Large intestine (tissue), 3 donors: ENCODE measurements around the gene TM9SF4. TPM values are rescaled to one million over a fixed set of nuclear protein-coding genes. Genes with fewer than 3 reads are reported as not detected.

Experiments
- DNase-seq, 2 donors: peaks; one replicate each; pipeline versions ENCODE4 v3.0.0 to v3.0.0-alpha.2; 2013
- H3K27ac ChIP-seq: one replicate; pipeline ENCODE4 v1.5.1; 2013; ENCODE audit warnings: low read length
- H3K27me3 ChIP-seq: 2 replicates; pipeline ENCODE4 v1.6.1; 2013; ENCODE audit warnings: low read length; ENCODE audit not compliant: control insufficient read depth, insufficient read depth
- H3K36me3 ChIP-seq: 2 replicates; pipeline ENCODE4 v1.6.1; 2013; ENCODE audit warnings: low read length; ENCODE audit not compliant: control insufficient read depth, insufficient read depth
- H3K4me1 ChIP-seq: one replicate; pipeline ENCODE4 v1.6.1; 2013; ENCODE audit warnings: low read length; ENCODE audit not compliant: control insufficient read depth, insufficient read depth
- H3K4me3 ChIP-seq: one replicate; pipeline ENCODE4 v1.5.1; 2013; ENCODE audit warnings: low read length
- H3K9me3 ChIP-seq: one replicate; pipeline ENCODE4 v1.6.1; 2013; ENCODE audit warnings: mild to moderate bottlenecking, low read depth, low read length, moderate library complexity; ENCODE audit not compliant: control insufficient read depth
- WGBS: methylation state at CpG from one replicate; pipeline ENCODE4 v1.1.5; 2013; ENCODE audit warnings: low lambda C conversion rate; ENCODE audit not compliant: insufficient coverage; 5-methylcytosine and 5-hydroxymethylcytosine counted together
- polyA plus RNA-seq: library from polyadenylated mRNA; unstranded; fragments of 120-200 nt; gene quantifications from one replicate; pipeline ENCODE4 v1.2.1, GENCODE V29; 2013

TM9SF4 gene
- polyA plus RNA-seq, 1 donor = 72.7 TPM

GRCh38 chr20:32124916-32125454, 15.5 kb downstream of the TM9SF4 start:
- DNase-seq = no peak
- Histone ChIP-seq H3K9me3 (peaks cover 8% of the 10 kb centered on the region), H3K4me3 (no peak overlapping the region), H3K36me3 (peaks cover 6% of the 10 kb centered on the region), H3K4me1 (no peaks in the 10 kb centered on the region), H3K27me3 (no peaks in the 10 kb centered on the region), H3K27ac (no peak overlapping the region)
- WGBS = 86% methylated on average over 1 of the region's 4 CpGs

GRCh38 chr20:32125506-32125905, 16.0 kb downstream of the TM9SF4 start:
- no peak for DNase-seq
- WGBS = 75% methylated on average over 2 of the region's 5 CpGs

GRCh38 chr20:32126919-32127318, 17.4 kb downstream of the TM9SF4 start:
- peaks cover 8% of the 10 kb centered on the region for H3K9me3 ChIP-seq
- WGBS = 80% methylated on average over 2 of the region's 8 CpGs
- DNase-seq = no peak
- no peaks in the 10 kb centered on the region for H3K27me3 ChIP-seq
- no peaks in the 10 kb centered on the region for H3K4me1 ChIP-seq
- peaks cover 8% of the 10 kb centered on the region for H3K36me3 ChIP-seq
- H3K27ac ChIP-seq = no peak overlapping the region
- no peak overlapping the region for H3K4me3 ChIP-seq

More at GRCh38 chr20:32125506-32125905, 16.0 kb downstream of the TM9SF4 start:
- H3K27me3 ChIP-seq = no peaks in the 10 kb centered on the region
- peaks cover 8% of the 10 kb centered on the region for H3K9me3 ChIP-seq
- no peak overlapping the region for H3K27ac ChIP-seq
- no peak overlapping the region for H3K4me3 ChIP-seq
- peaks cover 6% of the 10 kb centered on the region for H3K36me3 ChIP-seq
- no peaks in the 10 kb centered on the region for H3K4me1 ChIP-seq

GRCh38 chr20:32127347-32127746, 17.8 kb downstream of the TM9SF4 start:
- no CpG with 5 or more reads among the region's 5 CpGs for WGBS
- no peak overlapping the region for H3K27ac ChIP-seq
- H3K36me3 ChIP-seq = peaks cover 8% of the 10 kb centered on the region
- no peak for DNase-seq
- H3K27me3 ChIP-seq = no peaks in the 10 kb centered on the region
- no peaks in the 10 kb centered on the region for H3K4me1 ChIP-seq
- H3K4me3 ChIP-seq = no peak overlapping the region
- H3K9me3 ChIP-seq = peaks cover 6% of the 10 kb centered on the region

- no CpG with 5 or more reads among the region's 2 CpGs for WGBS
- Histone ChIP-seq H3K4me3 (no peak overlapping the region), H3K36me3 (peaks cover 15% of the 10 kb centered on the region), H3K27ac (no peak overlapping the region), H3K27me3 (no peaks in the 10 kb centered on the region), H3K4me1 (no peaks in the 10 kb centered on the region), H3K9me3 (no peaks in the 10 kb centered on the region)
- no peak for DNase-seq
Observed at GRCh38 chr20:32128167-32128566, 18.7 kb downstream of the TM9SF4 start.

- H3K4me1 ChIP-seq = no peaks in the 10 kb centered on the region
- no peaks in the 10 kb centered on the region for H3K9me3 ChIP-seq
- no peaks in the 10 kb centered on the region for H3K27me3 ChIP-seq
- WGBS = no CpG with 5 or more reads among the region's 5 CpGs
- no peak for DNase-seq
- H3K36me3 ChIP-seq = peaks cover 28% of the 10 kb centered on the region
- H3K4me3 ChIP-seq = no peak overlapping the region
- no peak overlapping the region for H3K27ac ChIP-seq
Observed at GRCh38 chr20:32129863-32130262, 20.3 kb downstream of the TM9SF4 start.

- Histone ChIP-seq H3K36me3 (peaks cover 30% of the 10 kb centered on the region), H3K27me3 (no peaks in the 10 kb centered on the region), H3K4me3 (no peak overlapping the region), H3K27ac (no peak overlapping the region), H3K4me1 (no peaks in the 10 kb centered on the region), H3K9me3 (no peaks in the 10 kb centered on the region)
- DNase-seq = no peak
- WGBS = no CpG with 5 or more reads among the region's 2 CpGs
Observed at GRCh38 chr20:32130352-32130751, 20.8 kb downstream of the TM9SF4 start.

GRCh38 chr20:32130965-32131364, 21.5 kb downstream of the TM9SF4 start:
- Histone ChIP-seq H3K4me1 (no peaks in the 10 kb centered on the region), H3K4me3 (no peak overlapping the region), H3K27ac (no peak overlapping the region), H3K27me3 (no peaks in the 10 kb centered on the region), H3K9me3 (no peaks in the 10 kb centered on the region), H3K36me3 (peaks cover 33% of the 10 kb centered on the region)
- WGBS = no CpG with 5 or more reads among the region's 2 CpGs
- DNase-seq = no peak

GRCh38 chr20:32132911-32133549, 23.5 kb downstream of the TM9SF4 start:
- Histone ChIP-seq H3K27ac (no peak overlapping the region), H3K9me3 (no peaks in the 10 kb centered on the region), H3K4me1 (no peaks in the 10 kb centered on the region), H3K27me3 (no peaks in the 10 kb centered on the region), H3K4me3 (no peak overlapping the region), H3K36me3 (peaks cover 51% of the 10 kb centered on the region)
- WGBS = 44% methylated on average over 2 of the region's 10 CpGs
- no peak for DNase-seq

- Histone ChIP-seq H3K4me3 (no peak overlapping the region), H3K27me3 (no peaks in the 10 kb centered on the region), H3K4me1 (no peaks in the 10 kb centered on the region), H3K27ac (no peak overlapping the region), H3K9me3 (no peaks in the 10 kb centered on the region), H3K36me3 (peaks cover 58% of the 10 kb centered on the region)
- WGBS = no CpG with 5 or more reads among the region's 5 CpGs
- DNase-seq = no peak
Observed at GRCh38 chr20:32134026-32134425, 24.5 kb downstream of the TM9SF4 start.

- 83% methylated on average over 2 of the region's 3 CpGs for WGBS
- Histone ChIP-seq H3K27me3 (no peaks in the 10 kb centered on the region), H3K36me3 (peaks cover 75% of the 10 kb centered on the region), H3K9me3 (no peaks in the 10 kb centered on the region), H3K4me3 (no peak overlapping the region), H3K27ac (no peak overlapping the region), H3K4me1 (no peaks in the 10 kb centered on the region)
- no peak for DNase-seq
Observed at GRCh38 chr20:32135983-32136515, 26.5 kb downstream of the TM9SF4 start.
